ENCODE measurements around the gene SORL1. TPM values are rescaled to one million over a fixed set of nuclear protein-coding genes. Genes with fewer than 3 reads are reported as not detected.

The SORL1 gene
- total and polyA plus RNA-seq, 2 donors from 2014 or later: 15.2 to 74.2 TPM

DNA sequence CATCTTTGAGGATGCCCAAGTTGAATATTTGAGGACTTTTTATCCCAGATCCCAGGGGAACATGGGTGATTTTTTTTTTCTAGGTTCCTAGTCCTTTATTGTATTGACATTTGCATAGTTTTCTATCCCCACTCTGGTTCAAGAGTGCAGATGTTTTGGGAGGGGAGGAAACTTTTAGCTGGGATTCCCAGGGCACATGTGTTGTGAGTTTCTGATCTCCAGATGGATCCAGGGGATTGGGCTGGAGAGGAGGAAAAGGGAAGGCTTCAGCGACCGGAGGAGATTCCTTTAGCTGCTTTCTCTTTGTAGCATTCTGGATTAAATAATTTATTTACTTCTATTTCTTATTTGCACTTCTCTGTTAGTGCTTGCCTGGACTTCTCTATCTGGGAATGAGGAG is 15.4 kb downstream of the SORL1 start:
- peak overlapping the region in 1 of 3 donors; percentile 36 for H3K4me3 ChIP-seq (ENCODE audit: low read length in 3 of 3)
- intact Hi-C loops (cut with DNase I): no loop called here
- no peak for FAIRE-seq
- peak overlapping the region in 1 of 3 donors; percentile 48 for H3K9ac ChIP-seq (ENCODE audit: low read length in 3 of 3)
- no peak for DNase-seq
- H3K27ac ChIP-seq (ENCODE audit: low read depth in 2 of 2, low read length in 2 of 2): peak overlapping the region; percentile 74 to 80
- no peaks in the 10 kb centered on the region for H3K9me3 ChIP-seq (ENCODE audit: control insufficient read depth in 2 of 3, insufficient read depth in 1 of 3, low read length in 3 of 3)
- H3K27me3 ChIP-seq (ENCODE audit: control insufficient read depth, insufficient read depth, low read length): no peaks in the 10 kb centered on the region
- H3K36me3 ChIP-seq (ENCODE audit: control insufficient read depth in 2 of 3, insufficient read depth in 3 of 3, low read length in 3 of 3): no peaks in the 10 kb centered on the region
- TF ChIP-seq, protein P1, sequence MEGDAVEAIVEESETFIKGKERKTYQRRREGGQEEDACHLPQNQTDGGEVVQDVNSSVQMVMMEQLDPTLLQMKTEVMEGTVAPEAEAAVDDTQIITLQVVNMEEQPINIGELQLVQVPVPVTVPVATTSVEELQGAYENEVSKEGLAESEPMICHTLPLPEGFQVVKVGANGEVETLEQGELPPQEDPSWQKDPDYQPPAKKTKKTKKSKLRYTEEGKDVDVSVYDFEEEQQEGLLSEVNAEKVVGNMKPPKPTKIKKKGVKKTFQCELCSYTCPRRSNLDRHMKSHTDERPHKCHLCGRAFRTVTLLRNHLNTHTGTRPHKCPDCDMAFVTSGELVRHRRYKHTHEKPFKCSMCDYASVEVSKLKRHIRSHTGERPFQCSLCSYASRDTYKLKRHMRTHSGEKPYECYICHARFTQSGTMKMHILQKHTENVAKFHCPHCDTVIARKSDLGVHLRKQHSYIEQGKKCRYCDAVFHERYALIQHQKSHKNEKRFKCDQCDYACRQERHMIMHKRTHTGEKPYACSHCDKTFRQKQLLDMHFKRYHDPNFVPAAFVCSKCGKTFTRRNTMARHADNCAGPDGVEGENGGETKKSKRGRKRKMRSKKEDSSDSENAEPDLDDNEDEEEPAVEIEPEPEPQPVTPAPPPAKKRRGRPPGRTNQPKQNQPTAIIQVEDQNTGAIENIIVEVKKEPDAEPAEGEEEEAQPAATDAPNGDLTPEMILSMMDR (IDR thresholded peaks at IDR 0.05; ENCODE audit: borderline replicate concordance, extremely low read depth, insufficient read depth): no peak
- H3K4me1 ChIP-seq (ENCODE audit: control insufficient read depth in 2 of 3, insufficient read depth in 2 of 3, low read depth in 1 of 3, low read length in 3 of 3): peaks cover 0 to 18% (median 14%) of the 10 kb centered on the region in 3 donors

DNA sequence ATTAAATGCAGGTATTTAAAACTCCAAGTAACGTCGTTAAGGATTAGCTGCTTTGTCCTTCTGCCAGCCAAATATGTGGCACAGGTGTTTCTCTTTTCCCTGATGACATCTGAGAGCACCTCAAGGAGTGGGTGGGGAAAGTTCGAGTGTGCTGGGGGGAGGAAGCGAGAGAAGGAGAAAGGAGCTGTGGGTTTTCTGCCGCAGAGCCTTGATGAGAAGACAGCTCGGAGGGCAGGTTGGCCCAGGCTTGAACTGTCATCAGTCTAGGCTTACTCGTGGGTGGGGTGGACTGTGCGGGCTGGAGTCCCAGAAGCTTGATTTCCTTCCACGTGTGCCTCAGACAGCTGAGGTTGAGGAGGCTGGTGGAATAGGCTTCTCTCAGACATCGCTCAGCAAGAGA is 15.9 kb downstream of the SORL1 start:
- intact Hi-C loops (cut with DNase I): no loop called here
- Histone ChIP-seq H3K4me3 (ENCODE audit: low read length in 3 of 3) (no peak overlapping the region), H3K27me3 (ENCODE audit: control insufficient read depth, insufficient read depth, low read length) (no peaks in the 10 kb centered on the region), H3K9ac (ENCODE audit: low read length in 3 of 3) (no peak overlapping the region), H3K4me1 (ENCODE audit: control insufficient read depth in 2 of 3, insufficient read depth in 2 of 3, low read depth in 1 of 3, low read length in 3 of 3) (peaks cover 0 to 18% (median 14%) of the 10 kb centered on the region in 3 donors), H3K27ac (ENCODE audit: low read depth in 2 of 2, low read length in 2 of 2) (peak overlapping the region; percentile 6 to 80), H3K36me3 (ENCODE audit: control insufficient read depth in 2 of 3, insufficient read depth in 3 of 3, low read length in 3 of 3) (no peaks in the 10 kb centered on the region), H3K9me3 (ENCODE audit: control insufficient read depth in 2 of 3, insufficient read depth in 1 of 3, low read length in 3 of 3) (no peaks in the 10 kb centered on the region)
- TF ChIP-seq, protein P1 (IDR thresholded peaks at IDR 0.05; ENCODE audit: borderline replicate concordance, extremely low read depth, insufficient read depth): no peak
- DNase-seq (peak in 2 of 5 donors; percentile 10 to 68), FAIRE-seq (no peak)

DNA sequence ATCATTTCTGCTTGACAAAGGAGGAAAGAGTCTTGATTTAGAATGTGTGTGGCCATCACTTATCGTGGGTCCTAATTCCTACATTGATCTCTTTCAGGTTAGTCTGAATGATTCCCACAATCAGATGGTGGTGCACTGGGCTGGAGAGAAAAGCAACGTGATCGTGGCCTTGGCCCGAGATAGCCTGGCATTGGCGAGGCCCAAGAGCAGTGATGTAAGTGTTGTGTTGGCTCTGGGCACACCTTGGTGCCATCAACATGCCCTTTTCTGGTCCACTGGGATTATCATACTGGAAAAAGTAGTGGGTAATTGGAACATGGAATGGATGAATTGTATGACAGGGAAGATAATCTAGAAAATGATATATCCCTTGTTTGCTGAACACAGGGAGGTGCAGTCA is 17.8 kb downstream of the SORL1 start:
- DNase-seq (no peak), FAIRE-seq (no peak)
- no peak overlapping the region for H3K4me3 ChIP-seq (ENCODE audit: low read length in 3 of 3)
- intact Hi-C loops (cut with DNase I): no loop called here
- no peaks in the 10 kb centered on the region for H3K9me3 ChIP-seq (ENCODE audit: control insufficient read depth in 2 of 3, insufficient read depth in 1 of 3, low read length in 3 of 3)
- no peak overlapping the region for H3K27ac ChIP-seq (ENCODE audit: low read depth in 2 of 2, low read length in 2 of 2)
- TF ChIP-seq, protein P1 (IDR thresholded peaks at IDR 0.05; ENCODE audit: borderline replicate concordance, extremely low read depth, insufficient read depth): no peak
- peaks cover 0 to 13% (median 13%) of the 10 kb centered on the region in 3 donors for H3K4me1 ChIP-seq (ENCODE audit: control insufficient read depth in 2 of 3, insufficient read depth in 2 of 3, low read depth in 1 of 3, low read length in 3 of 3)
- no peaks in the 10 kb centered on the region for H3K36me3 ChIP-seq (ENCODE audit: control insufficient read depth in 2 of 3, insufficient read depth in 3 of 3, low read length in 3 of 3)
- H3K27me3 ChIP-seq (ENCODE audit: control insufficient read depth, insufficient read depth, low read length): no peaks in the 10 kb centered on the region
- no peak overlapping the region for H3K9ac ChIP-seq (ENCODE audit: low read length in 3 of 3)

DNA sequence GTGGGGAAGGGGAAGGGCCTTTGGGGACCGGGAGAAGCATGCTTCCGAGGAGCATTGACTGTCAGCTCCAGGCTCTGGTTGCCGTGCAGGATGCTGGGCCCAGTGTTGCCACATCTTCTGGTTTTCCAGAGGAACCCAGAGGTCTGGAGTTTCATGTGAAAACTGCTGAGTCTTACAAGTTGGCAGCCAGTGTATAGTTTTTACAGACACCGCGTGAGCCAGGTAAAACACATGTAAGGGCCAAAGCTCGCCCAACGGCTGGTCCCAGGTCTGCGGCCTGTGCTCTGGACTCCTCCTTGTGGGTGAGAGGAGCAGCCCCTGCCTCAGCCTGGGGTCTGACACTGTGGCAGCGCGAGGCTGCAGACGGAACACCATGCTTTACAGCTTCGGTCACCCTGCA is 19.1 kb downstream of the SORL1 start:
- DNase-seq (no peak), FAIRE-seq (no peak)
- Histone ChIP-seq H3K36me3 (ENCODE audit: control insufficient read depth in 2 of 3, insufficient read depth in 3 of 3, low read length in 3 of 3) (no peaks in the 10 kb centered on the region), H3K4me1 (ENCODE audit: control insufficient read depth in 2 of 3, insufficient read depth in 2 of 3, low read depth in 1 of 3, low read length in 3 of 3) (peaks cover 0 to 10% (median 3%) of the 10 kb centered on the region in 3 donors), H3K27ac (ENCODE audit: low read depth in 2 of 2, low read length in 2 of 2) (no peak overlapping the region), H3K27me3 (ENCODE audit: control insufficient read depth, insufficient read depth, low read length) (no peaks in the 10 kb centered on the region), H3K9me3 (ENCODE audit: control insufficient read depth in 2 of 3, insufficient read depth in 1 of 3, low read length in 3 of 3) (no peaks in the 10 kb centered on the region), H3K4me3 (ENCODE audit: low read length in 3 of 3) (no peak overlapping the region), H3K9ac (ENCODE audit: low read length in 3 of 3) (no peak overlapping the region)
- TF ChIP-seq, protein P1 (IDR thresholded peaks at IDR 0.05; ENCODE audit: borderline replicate concordance, extremely low read depth, insufficient read depth): no peak
- intact Hi-C loops (cut with DNase I): no loop called here
